GM12878 (cell line): ENCODE data around the gene CRB2. TPM values are rescaled to one million over a fixed set of nuclear protein-coding genes. Genes with fewer than 3 reads are reported as not detected.
A peak's percentile ranks its signal among the peaks of the same experiment; 100 is the strongest.

ENCODE experiments used
- ATAC-seq: fragments of 200-7000 bp; cut with Tn5 transposase; 3 replicates; pipeline ENCODE4 v1.9.1; 2020; ENCODE audit warnings: mild to moderate bottlenecking, moderate library complexity
- BruUV-seq: library from RNA; stranded (reverse); fragments of 400-500 nt; replicated peaks from 2 replicates; lab custom pipeline; 2021; lab: Mats Ljungman, UMichigan
- CTCF ChIA-PET: fragments of 300-600 bp; sonication (Branson Sonifier 250); formaldehyde crosslinking; extraction: SDS; loops from one replicate; lab custom pipeline; 2021; ENCODE audit warnings: inconsistent platforms; lab: Yijun Ruan, JAX
- POLR2A ChIA-PET: fragments of 350-600 bp; formaldehyde crosslinking; extraction: SDS; loops from one replicate; lab custom pipeline; 2021; ENCODE audit warnings: inconsistent platforms; lab: Charles Lee
- RAD21 ChIA-PET: fragments of 300-600 bp; sonication (Branson Sonifier 250); formaldehyde crosslinking; loops from one replicate; lab custom pipeline; 2023; ENCODE audit warnings: antibody characterized with exemption; ENCODE audit not compliant: unreplicated experiment; lab: Charles Lee
- SMC1A ChIA-PET: fragments of 300-600 bp; sonication (Branson Sonifier 250); formaldehyde crosslinking; loops from one replicate; lab custom pipeline; 2023; ENCODE audit not compliant: unreplicated experiment, uncharacterized antibody; lab: Charles Lee
- DNase-seq: peaks from one replicate; pipeline ENCODE4 v3.0.0-alpha.2; 2011; ENCODE audit warnings: low read depth, low spot score
- FAIRE-seq: peaks from 3 replicates; lab custom pipeline; 2011; peaks lifted over from hg19 to GRCh38; lab: Jason Lieb, UNC
- H2AFZ ChIP-seq: 2 replicates; pipeline ENCODE4 v1.6.0; 2011; ENCODE audit warnings: low read depth, low read length, control low read depth; ENCODE audit not compliant: control insufficient read depth
- H3K27ac ChIP-seq: 2 replicates; pipeline ENCODE4 v1.5.1; 2011; ENCODE audit warnings: control low read depth; ENCODE audit not compliant: control insufficient read depth, insufficient read depth
- H3K27me3 ChIP-seq, 2 experiments: replicated peaks in 1 of 2; 2 replicates each; pipeline versions ENCODE4 v1.6.0 to v1.6.1; 2011; ENCODE audit warnings: low read length in 1 of 2; ENCODE audit not compliant: control insufficient read depth in 2 of 2, insufficient read depth in 2 of 2
- H3K36me3 ChIP-seq, 2 experiments: 2 replicates each; pipeline ENCODE4 v1.5.1; 2011; ENCODE audit warnings: low read length in 1 of 2; ENCODE audit not compliant: control insufficient read depth in 2 of 2, insufficient read depth in 2 of 2
- H3K4me1 ChIP-seq: 2 replicates; pipeline ENCODE4 v1.6.1; 2011; ENCODE audit warnings: mild to moderate bottlenecking, low read length, moderate library complexity, mixed read lengths; ENCODE audit not compliant: control insufficient read depth, insufficient read depth
- H3K4me2 ChIP-seq: 2 replicates; pipeline ENCODE4 v1.6.0; 2011; ENCODE audit warnings: control low read depth; ENCODE audit not compliant: control insufficient read depth, insufficient read depth
- H3K4me3 ChIP-seq: fragments of 200-600 bp; sonication (generic); 2 replicates; pipeline ENCODE4 v1.5.1; 2016
- H3K79me2 ChIP-seq: 2 replicates; pipeline ENCODE4 v1.6.0; 2011; ENCODE audit warnings: low read length; ENCODE audit not compliant: control insufficient read depth, insufficient read depth
- H3K9ac ChIP-seq: 2 replicates; pipeline ENCODE4 v1.8.0; 2011; ENCODE audit warnings: low read length, control low read depth, mixed read lengths; ENCODE audit not compliant: control insufficient read depth, insufficient read depth
- H3K9me3 ChIP-seq: replicated peaks from 3 replicates; pipeline ENCODE4 v1.5.1; 2011; ENCODE audit warnings: mild to moderate bottlenecking, low read length; ENCODE audit not compliant: control insufficient read depth, insufficient read depth
- H4K20me1 ChIP-seq: 2 replicates; pipeline ENCODE4 v1.6.0; 2011; ENCODE audit not compliant: control insufficient read depth, insufficient read depth
- ATF7 ChIP-seq: fragments of 450-650 bp; IDR thresholded peaks from 2 replicates; pipeline ENCODE4 v1.6.1; 2016; ENCODE audit warnings: low read depth, mild to moderate bottlenecking
- CEBPZ ChIP-seq: fragments of 150-350 bp; IDR thresholded peaks from 2 replicates; pipeline ENCODE4 v1.6.1; 2016; ENCODE audit warnings: low read depth, low read length
- CREM ChIP-seq: IDR thresholded peaks from 2 replicates; pipeline ENCODE4 v1.6.1; 2014; ENCODE audit warnings: antibody characterized with exemption, low read depth
- HDGF ChIP-seq: fragments of 450-650 bp; IDR thresholded peaks from 2 replicates; pipeline ENCODE4 v1.6.1; 2016; ENCODE audit warnings: antibody characterized with exemption
- PKNOX1 ChIP-seq: fragments of 450-650 bp; IDR thresholded peaks from 2 replicates; pipeline ENCODE4 v1.6.1; 2016; ENCODE audit warnings: mild to moderate bottlenecking
- PML ChIP-seq: IDR thresholded peaks from 2 replicates; pipeline ENCODE4 v1.6.1; 2012; ENCODE audit warnings: low read length, inconsistent platforms
- SIX5 ChIP-seq: IDR thresholded peaks from 2 replicates; pipeline ENCODE4 v1.6.1; 2011; ENCODE audit warnings: mild to moderate bottlenecking, low read depth, low read length, moderate library complexity; ENCODE audit not compliant: severe bottlenecking
- SKIL ChIP-seq: fragments of 450-650 bp; IDR thresholded peaks from 2 replicates; pipeline ENCODE4 v1.6.1; 2017; ENCODE audit warnings: mild to moderate bottlenecking, low read depth, inconsistent platforms; ENCODE audit not compliant: poor library complexity, severe bottlenecking
- SPI1 ChIP-seq: IDR thresholded peaks from 2 replicates; pipeline ENCODE4 v1.6.1; 2011; ENCODE audit warnings: low read depth, mild to moderate bottlenecking, low read length, moderate library complexity, borderline replicate concordance; ENCODE audit not compliant: insufficient read depth
- ZNF384 ChIP-seq: IDR thresholded peaks from 2 replicates; pipeline ENCODE4 v1.6.1; 2012; ENCODE audit warnings: low read depth, mild to moderate bottlenecking, low read length, improper control_type of control experiment, borderline replicate concordance
- ZNF687 ChIP-seq: fragments of 450-650 bp; IDR thresholded peaks from 2 replicates; pipeline ENCODE4 v1.6.1; 2017; ENCODE audit warnings: mild to moderate bottlenecking, moderate library complexity
- WGBS: methylation state at CpG from one replicate; pipeline ENCODE4 v1.1.6; 2016; ENCODE audit warnings: low lambda C conversion rate; ENCODE audit not compliant: insufficient replicate concordance, insufficient coverage; ENCODE audit errors: missing lambda C conversion rate; 5-methylcytosine and 5-hydroxymethylcytosine counted together
- in situ Hi-C: fragments of 300-500 bp; cut with MboI; formaldehyde crosslinking; loops from 9 replicates; pipeline ENCODE4 v1.14.3; 2018; ENCODE audit warnings: mixed read lengths
- intact Hi-C: fragments of 100-400 bp; cut with micrococcal nuclease; formaldehyde crosslinking; loops from one replicate; pipeline ENCODE4 v1.14.2; 2022; ENCODE audit not compliant: unreplicated experiment
- polyA plus RNA-seq, 11 experiments: library from polyadenylated mRNA; depleted of rRNA in 4 of 11; unstranded in 6 of 11; stranded (reverse) in 5 of 11; fragments of >200 nt; fragmentation: Nextera tagmentation in 4 of 11; fragmentation: Illumina TruSeq in 1 of 11; extraction: Ambion mirVana in 4 of 11; extraction: Trizol in 1 of 11; gene quantifications; 1 replicate in 1 of 11; 2 replicates in 10 of 11; pipeline versions ENCODE4 v1.2.1 to v1.2.3, GENCODE V29; 2011 to 2016; ENCODE audit warnings: inconsistent platforms in 2 of 11, missing spikeins in 2 of 11, low read depth in 1 of 11
- total RNA-seq, 4 experiments: library from RNA; depleted of rRNA in 3 of 4; stranded (reverse); fragments of >200 nt in 3 of 4; fragmentation: Illumina TruSeq in 1 of 4; extraction: Trizol in 1 of 4; gene quantifications; 2 replicates each; pipeline versions ENCODE4 v1.2.1 to v1.2.3, GENCODE V29; 2013 to 2021

Gene CRB2
- total and polyA plus RNA-seq, 10 of the 15 experiments (the other 5 are each of a cell fraction or from before 2014, with no cell fraction given): 0.01 to 0.80 (median 0.23) TPM; not detected in 3

- no peak overlapping the region; the same call in 1 of the 2 replicates for H2AFZ ChIP-seq
- H3K9ac ChIP-seq: no peak overlapping the region
- H3K27ac ChIP-seq: peak overlapping the region; percentile 44; the same call in 1 of the 2 replicates
- DNase-seq: no peak
- no TSS peak for BruUV-seq
- SMC1A ChIA-PET: interaction anchor here (0.8 to 12.9 kb wide), 3 partner anchors 9 to 54 kb away, joined by 3 to 268 read pairs (median 3); no protein-coding TSS in a partner anchor
- in situ Hi-C loops: no loop called here
- WGBS: 69% methylated on average over 9 of the region's 9 CpGs
- H3K9me3 ChIP-seq: no peaks in the 10 kb centered on the region
- peaks cover 54% of the 10 kb centered on the region for H3K4me1 ChIP-seq
- CTCF ChIA-PET: interaction anchor here (1.1 to 4.8 kb wide), 2 partner anchors 9 to 15 kb away, joined by 3 to 56 read pairs; no protein-coding TSS in a partner anchor
- no peak overlapping the region; the same call in 1 of the 2 replicates for H3K4me2 ChIP-seq
- H3K4me3 ChIP-seq: no peak overlapping the region
- POLR2A ChIA-PET: interaction anchor here (0.6 to 2.5 kb wide), 4 partner anchors 9 to 101 kb away, joined by 4 to 9 read pairs (median 4); no protein-coding TSS in a partner anchor
- intact Hi-C loops: loop anchor here (5.0 kb wide), 1 partner anchor 158 kb away; no protein-coding TSS in a partner anchor
- no peaks in the 10 kb centered on the region for H4K20me1 ChIP-seq
- no peaks in the 10 kb centered on the region for H3K27me3 ChIP-seq
- FAIRE-seq: no peak
- no peaks in the 10 kb centered on the region for H3K36me3 ChIP-seq
- no peak for ATAC-seq
- no peaks in the 10 kb centered on the region for H3K79me2 ChIP-seq
- RAD21 ChIA-PET: interaction anchor here (0.5 to 7.9 kb wide), 6 partner anchors 9 to 102 kb away, joined by 3 to 61 read pairs (median 4); no protein-coding TSS in a partner anchor
- no peak for TF ChIP-seq ATF7
- TF ChIP-seq SKIL: no peak
- TF ChIP-seq CEBPZ: no peak
- TF ChIP-seq HDGF: no peak
- no peak for TF ChIP-seq SIX5
- no peak for TF ChIP-seq PML
- TF ChIP-seq PKNOX1: no peak
- no peak for TF ChIP-seq CREM
- peak; percentile 64; the same call in 1 of the 2 replicates for TF ChIP-seq SPI1
- 0 out of 2 replicates have a peak, but pooled peaks have one; percentile 18 for TF ChIP-seq ZNF687
- no peak for TF ChIP-seq ZNF384
Observed at GRCh38 chr9:123335193-123335985, 20.6 kb upstream of the CRB2 start.
